Keratinocyte (primary cell): Measurements from ENCODE around the gene CD248. TPM values are rescaled to one million over a fixed set of nuclear protein-coding genes. Genes with fewer than 3 reads are reported as not detected.

Experiments used
- DNase-seq: peaks from one replicate; pipeline ENCODE4 v3.0.0-alpha.2; 2011; ENCODE audit warnings: low read depth, missing footprints, low spot score
- FAIRE-seq: peaks from 2 replicates; lab custom pipeline; 2011; peaks lifted over from hg19 to GRCh38; lab: Jason Lieb, UNC
- H2AFZ ChIP-seq: 2 replicates; pipeline ENCODE4 v1.6.0; 2012; ENCODE audit warnings: low read length, control low read depth, inconsistent platforms; ENCODE audit not compliant: control insufficient read depth
- H3K27ac ChIP-seq: 2 replicates; pipeline ENCODE4 v1.5.1; 2011; ENCODE audit warnings: low read length; ENCODE audit not compliant: control insufficient read depth, insufficient read depth
- H3K27me3 ChIP-seq: 3 replicates; pipeline ENCODE4 v1.6.0; 2011; ENCODE audit warnings: low read length; ENCODE audit not compliant: control insufficient read depth, insufficient read depth; ENCODE audit errors: extremely low read depth
- H3K36me3 ChIP-seq, 2 experiments: 2 replicates in 1 of 2; 3 replicates in 1 of 2; pipeline ENCODE4 v1.5.1; 2011; ENCODE audit warnings: low read length in 2 of 2, mild to moderate bottlenecking in 1 of 2; ENCODE audit not compliant: control insufficient read depth in 2 of 2, insufficient read depth in 2 of 2; ENCODE audit errors: extremely low read depth in 1 of 2
- H3K4me1 ChIP-seq: 3 replicates; pipeline ENCODE4 v1.5.1; 2011; ENCODE audit warnings: low read length; ENCODE audit not compliant: control insufficient read depth, insufficient read depth; ENCODE audit errors: extremely low read depth
- H3K4me2 ChIP-seq: 3 replicates; pipeline ENCODE4 v1.6.0; 2011; ENCODE audit warnings: low read depth, low read length; ENCODE audit not compliant: control insufficient read depth, insufficient read depth; ENCODE audit errors: extremely low read depth
- H3K4me3 ChIP-seq, 3 experiments: fragments of 200-600 bp in 1 of 3; sonication (generic) in 1 of 3; 2 replicates in 2 of 3; 3 replicates in 1 of 3; pipeline ENCODE4 v1.5.1; 2011 to 2016; ENCODE audit warnings: low read length in 3 of 3, mild to moderate bottlenecking in 3 of 3, control low read depth in 2 of 3, inconsistent platforms in 1 of 3, low read depth in 1 of 3, mixed read lengths in 1 of 3, mixed run types in 1 of 3, moderate library complexity in 1 of 3; ENCODE audit not compliant: control insufficient read depth in 2 of 3, insufficient read depth in 2 of 3; ENCODE audit errors: extremely low read depth in 1 of 3
- H3K79me2 ChIP-seq: 2 replicates; pipeline ENCODE4 v1.6.0; 2012; ENCODE audit warnings: low read length; ENCODE audit not compliant: control insufficient read depth, insufficient read depth
- H3K9ac ChIP-seq: 3 replicates; pipeline ENCODE4 v1.6.0; 2011; ENCODE audit warnings: low read length; ENCODE audit not compliant: control insufficient read depth, insufficient read depth; ENCODE audit errors: extremely low read depth
- H3K9me1 ChIP-seq: 3 replicates; pipeline ENCODE4 v1.6.0; 2011; ENCODE audit warnings: low read length; ENCODE audit not compliant: control insufficient read depth, insufficient read depth; ENCODE audit errors: extremely low read depth
- H3K9me3 ChIP-seq: 2 replicates; pipeline ENCODE4 v1.5.1; 2012; ENCODE audit warnings: low read depth, low read length; ENCODE audit not compliant: control insufficient read depth
- H4K20me1 ChIP-seq: 3 replicates; pipeline ENCODE4 v1.6.0; 2011; ENCODE audit warnings: low read length; ENCODE audit not compliant: control insufficient read depth, insufficient read depth; ENCODE audit errors: extremely low read depth
- EZH2 ChIP-seq: IDR thresholded peaks from one replicate; pipeline ENCODE4 v1.6.1; 2012; ENCODE audit warnings: inconsistent platforms, mild to moderate bottlenecking, low read length, moderate library complexity
- dilution Hi-C: fragments of 300-500 bp; cut with MboI; formaldehyde crosslinking; loops from one replicate; pipeline ENCODE4 v1.7.0; 2020; ENCODE audit warnings: low sequenced_read_pairs; ENCODE audit not compliant: extremely low pct_ligation_motif_present
- polyA plus RNA-seq, 5 experiments: library from polyadenylated mRNA; depleted of rRNA in 3 of 5; stranded (reverse) in 3 of 5; stranded (forward) in 1 of 5; unstranded in 1 of 5; fragments of >200 nt; gene quantifications; 1 replicate in 1 of 5; 2 replicates in 3 of 5; 3 replicates in 1 of 5; pipeline versions ENCODE4 v1.2.1 to v1.2.3, GENCODE V29; 2011 to 2012; ENCODE audit warnings: missing spikeins in 2 of 5, low read depth in 1 of 5, low replicate concordance in 1 of 5
- TF ChIP-seq, protein P1 (sequence below), 3 experiments: IDR thresholded peaks in 1 of 3; conservative IDR thresholded peaks in 1 of 3; optimal IDR thresholded peaks in 1 of 3; 2 replicates in 2 of 3; 3 replicates in 1 of 3; pipeline versions ENCODE3 to v1.5.1; 2011; ENCODE audit warnings: low read length in 3 of 3, mild to moderate bottlenecking in 3 of 3, moderate library complexity in 2 of 3, control low read depth in 1 of 3, inconsistent platforms in 1 of 3; ENCODE audit not compliant: insufficient read depth in 2 of 3; ENCODE audit errors: extremely low read depth in 1 of 3

CD248 gene
- polyA plus RNA-seq, 1 donor (not counting 4 experiments of a cell fraction or from before 2014, with no cell fraction given), result 0.12 TPM

DNA sequence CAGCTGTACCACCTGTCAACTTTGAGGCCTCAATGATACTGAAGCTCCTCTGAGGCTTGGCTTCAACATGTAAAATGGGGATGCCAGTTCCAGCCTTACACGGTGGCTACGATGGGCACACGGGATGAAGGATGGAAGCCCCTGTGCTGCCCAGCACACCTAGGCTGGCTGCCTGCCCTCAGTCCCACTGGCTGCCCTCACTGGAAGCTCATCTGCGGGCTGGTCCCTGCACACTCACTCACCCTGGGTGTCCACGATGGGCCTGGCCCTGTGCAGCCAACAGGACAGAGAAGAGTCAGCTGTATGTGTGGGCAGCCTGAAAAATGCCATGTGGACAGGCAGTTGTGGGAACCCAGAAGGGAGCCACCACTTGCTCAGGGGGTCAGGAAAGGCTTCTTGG, 30.1 kb downstream of the CD248 start:
- Histone ChIP-seq H3K27ac (no peak overlapping the region), H3K4me2 (no peak overlapping the region), H4K20me1 (peaks cover 6% of the 10 kb centered on the region), H3K4me3 (no peak overlapping the region), H2AFZ (no peak overlapping the region), H3K36me3 (peaks cover 9 to 14% of the 10 kb centered on the region in 2 experiments), H3K9me3 (no peaks in the 10 kb centered on the region), H3K27me3 (peaks cover 7% of the 10 kb centered on the region), H3K9ac (no peak overlapping the region), H3K4me1 (peaks cover 16% of the 10 kb centered on the region), H3K9me1 (no peaks in the 10 kb centered on the region), H3K79me2 (peaks cover 27% of the 10 kb centered on the region)
- FAIRE-seq (no peak), DNase-seq (no peak)
- dilution Hi-C loops, result no loop called here
- TF ChIP-seq EZH2, result no peak
- TF ChIP-seq, protein P1, sequence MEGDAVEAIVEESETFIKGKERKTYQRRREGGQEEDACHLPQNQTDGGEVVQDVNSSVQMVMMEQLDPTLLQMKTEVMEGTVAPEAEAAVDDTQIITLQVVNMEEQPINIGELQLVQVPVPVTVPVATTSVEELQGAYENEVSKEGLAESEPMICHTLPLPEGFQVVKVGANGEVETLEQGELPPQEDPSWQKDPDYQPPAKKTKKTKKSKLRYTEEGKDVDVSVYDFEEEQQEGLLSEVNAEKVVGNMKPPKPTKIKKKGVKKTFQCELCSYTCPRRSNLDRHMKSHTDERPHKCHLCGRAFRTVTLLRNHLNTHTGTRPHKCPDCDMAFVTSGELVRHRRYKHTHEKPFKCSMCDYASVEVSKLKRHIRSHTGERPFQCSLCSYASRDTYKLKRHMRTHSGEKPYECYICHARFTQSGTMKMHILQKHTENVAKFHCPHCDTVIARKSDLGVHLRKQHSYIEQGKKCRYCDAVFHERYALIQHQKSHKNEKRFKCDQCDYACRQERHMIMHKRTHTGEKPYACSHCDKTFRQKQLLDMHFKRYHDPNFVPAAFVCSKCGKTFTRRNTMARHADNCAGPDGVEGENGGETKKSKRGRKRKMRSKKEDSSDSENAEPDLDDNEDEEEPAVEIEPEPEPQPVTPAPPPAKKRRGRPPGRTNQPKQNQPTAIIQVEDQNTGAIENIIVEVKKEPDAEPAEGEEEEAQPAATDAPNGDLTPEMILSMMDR (optimal IDR thresholded peaks at IDR 0.05 in 1 of 3, IDR thresholded peaks at IDR 0.05 in 1 of 3, conservative IDR thresholded peaks at IDR 0.05 in 1 of 3; ENCODE audit: extremely low read depth in 1 of 3, insufficient read depth in 2 of 3, low read length in 3 of 3), result no peak

DNA sequence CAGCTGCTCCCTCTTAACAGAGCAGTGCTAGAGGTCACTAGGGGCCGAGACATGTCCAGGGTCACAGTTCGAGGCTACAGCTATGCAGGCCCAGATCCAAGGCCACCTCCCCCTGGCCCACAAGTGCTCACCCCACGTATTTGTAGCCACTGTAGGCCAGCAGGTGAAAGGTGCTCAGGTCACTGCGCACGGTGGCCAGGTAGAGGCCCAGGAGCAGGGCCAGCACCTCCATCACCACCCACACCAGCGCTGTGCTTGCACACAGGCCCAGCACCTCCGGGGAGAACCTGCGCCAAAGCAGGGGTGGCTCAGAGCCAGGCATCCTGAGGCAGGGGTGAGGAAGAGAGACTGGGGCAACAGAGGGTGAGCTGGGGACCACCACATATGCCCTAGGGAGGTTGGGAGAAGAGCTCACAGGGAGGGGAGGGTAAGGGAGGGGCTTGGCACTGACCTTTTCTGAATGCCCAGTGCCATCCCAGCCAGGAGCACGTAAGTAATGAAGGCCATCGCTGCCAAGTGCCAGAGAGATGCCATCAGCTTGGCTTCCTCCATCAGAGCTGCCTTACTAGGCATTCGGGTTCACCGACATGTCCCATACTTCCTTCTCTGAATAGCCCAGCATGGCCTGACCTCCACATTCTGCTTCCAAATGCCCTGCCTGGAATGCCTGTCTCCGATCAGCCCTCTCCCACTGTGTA, 31.4 kb downstream of the CD248 start:
- H4K20me1 ChIP-seq, result peaks cover 6% of the 10 kb centered on the region
- no peak for FAIRE-seq

More for the DNA sequence above, 31.4 kb downstream of the CD248 start:
- Histone ChIP-seq H3K9me1 (no peaks in the 10 kb centered on the region), H3K4me2 (no peak overlapping the region), H3K9me3 (no peaks in the 10 kb centered on the region), H3K36me3 (peaks cover 9 to 14% of the 10 kb centered on the region in 2 experiments), H3K27ac (no peak overlapping the region), H2AFZ (no peak overlapping the region), H3K4me3 (no peak overlapping the region), H3K79me2 (peaks cover 27% of the 10 kb centered on the region), H3K9ac (no peak overlapping the region), H3K4me1 (peaks cover 16% of the 10 kb centered on the region), H3K27me3 (no peaks in the 10 kb centered on the region)
- no peak for DNase-seq
- dilution Hi-C loops, result no loop called here
- no peak for TF ChIP-seq EZH2
- TF ChIP-seq, protein P1 (optimal IDR thresholded peaks at IDR 0.05 in 1 of 3, IDR thresholded peaks at IDR 0.05 in 1 of 3, conservative IDR thresholded peaks at IDR 0.05 in 1 of 3; ENCODE audit: extremely low read depth in 1 of 3, insufficient read depth in 2 of 3, low read length in 3 of 3), result no peak
